ENCODE data around the gene CSTF1.

The CSTF1 gene

GRCh38 chr20:56380375-56380774 is 12.1 kb upstream of the CSTF1 start:
- DNase-seq (ENCODE audit: insufficient read length, low spot score) (no peak), FAIRE-seq (no peak)
- no peak for TF ChIP-seq CTCF (IDR thresholded peaks at IDR 0.05; ENCODE audit: insufficient read depth, missing control alignments)

- no peak for FAIRE-seq
Measured at GRCh38 chr20:56381501-56381900, 10.9 kb upstream of the CSTF1 start.

GRCh38 chr20:56382696-56383095 is 9.7 kb upstream of the CSTF1 start:
- DNase-seq (ENCODE audit: insufficient read length, low spot score), result no peak
- TF ChIP-seq CTCF (IDR thresholded peaks at IDR 0.05; ENCODE audit: insufficient read depth, missing control alignments), result no peak

More at GRCh38 chr20:56381501-56381900, 10.9 kb upstream of the CSTF1 start:
- DNase-seq (ENCODE audit: insufficient read length, low spot score), result no peak
- TF ChIP-seq CTCF (IDR thresholded peaks at IDR 0.05; ENCODE audit: insufficient read depth, missing control alignments), result no peak

GRCh38 chr20:56383334-56383733 is 9.1 kb upstream of the CSTF1 start:
- DNase-seq (ENCODE audit: insufficient read length, low spot score) (no peak), FAIRE-seq (no peak)
- no peak for TF ChIP-seq CTCF (IDR thresholded peaks at IDR 0.05; ENCODE audit: insufficient read depth, missing control alignments)

More at GRCh38 chr20:56382696-56383095, 9.7 kb upstream of the CSTF1 start:
- FAIRE-seq, result no peak

GRCh38 chr20:56385130-56385529 is 7.3 kb upstream of the CSTF1 start:
- DNase-seq (ENCODE audit: insufficient read length, low spot score), result no peak
- TF ChIP-seq CTCF (IDR thresholded peaks at IDR 0.05; ENCODE audit: insufficient read depth, missing control alignments), result no peak
- FAIRE-seq, result no peak

GRCh38 chr20:56386219-56386618 is 6.2 kb upstream of the CSTF1 start:
- TF ChIP-seq CTCF (IDR thresholded peaks at IDR 0.05; ENCODE audit: insufficient read depth, missing control alignments), result no peak
- DNase-seq (ENCODE audit: insufficient read length, low spot score) (no peak), FAIRE-seq (no peak)

GRCh38 chr20:56388882-56389281 is 3.6 kb upstream of the CSTF1 start:
- DNase-seq (ENCODE audit: insufficient read length, low spot score) (no peak), FAIRE-seq (no peak)
- no peak for TF ChIP-seq CTCF (IDR thresholded peaks at IDR 0.05; ENCODE audit: insufficient read depth, missing control alignments)
